ENCODE measurements around the gene CACNA1A. TPM values are rescaled to one million over a fixed set of nuclear protein-coding genes. Genes with fewer than 3 reads are reported as not detected.
A peak's percentile ranks its signal among the peaks of the same experiment; 100 is the strongest.

The CACNA1A gene
- total RNA-seq, 1 donor from 2014 or later, result 0.44 TPM

DNA sequence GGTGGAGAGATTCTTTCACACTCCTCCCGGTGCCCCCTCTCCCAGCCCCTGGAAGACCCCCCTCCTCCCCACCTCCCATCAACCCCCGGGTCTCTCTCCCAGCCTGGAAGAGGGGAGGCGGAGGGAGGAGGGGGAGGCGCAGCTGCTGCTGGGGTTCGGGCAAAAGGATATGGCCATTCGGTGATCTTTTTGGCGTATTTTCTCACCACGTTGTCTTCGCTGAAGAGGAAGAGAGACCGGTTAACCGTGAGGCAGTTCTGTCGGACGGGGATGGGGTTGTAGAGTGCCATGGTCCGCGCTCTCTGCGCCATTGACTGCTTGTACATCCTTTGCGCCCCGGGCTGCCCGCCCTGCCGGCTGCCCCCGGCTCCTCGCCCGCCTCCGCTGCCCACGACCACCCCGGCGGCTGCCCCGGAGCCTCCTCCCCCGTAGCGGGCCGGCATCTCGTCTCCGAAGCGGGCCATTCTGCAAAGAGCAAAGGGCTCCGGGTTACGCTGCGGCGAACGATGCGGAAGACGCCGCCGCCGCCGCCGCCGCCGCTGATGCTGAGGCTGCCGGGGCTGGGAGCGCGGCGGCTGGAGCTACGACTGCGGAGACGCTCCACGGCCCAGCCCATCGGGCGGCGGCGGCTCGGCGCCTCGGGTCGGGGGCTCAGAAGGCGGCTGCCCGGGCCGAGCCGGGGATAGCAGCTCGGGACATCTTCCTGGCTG lies 363 bp downstream of the CACNA1A start:
- DNase-seq, result no peak
- intact Hi-C loops (cut with micrococcal nuclease), result no loop called here
- TF ChIP-seq CTCF (IDR thresholded peaks at IDR 0.05; ENCODE audit: borderline replicate concordance), result no peak
- H3K9me3 ChIP-seq (replicated peaks), result no peaks in the 10 kb centered on the region
- H3K27me3 ChIP-seq (ENCODE audit: low read depth), result peaks cover 98% of the 10 kb centered on the region
- H3K36me3 ChIP-seq, result no peaks in the 10 kb centered on the region
- H3K4me3 ChIP-seq, result peak overlapping the region; percentile 60
- peaks cover 10% of the 10 kb centered on the region for H3K4me1 ChIP-seq
- no peak overlapping the region for H3K27ac ChIP-seq (replicated peaks)

- intact Hi-C loops (cut with micrococcal nuclease), result no loop called here
- peaks cover 96% of the 10 kb centered on the region for H3K27me3 ChIP-seq (ENCODE audit: low read depth)
Observed at GRCh38 chr19:13505164-13505695, 1.0 kb downstream of the CACNA1A start.

DNA sequence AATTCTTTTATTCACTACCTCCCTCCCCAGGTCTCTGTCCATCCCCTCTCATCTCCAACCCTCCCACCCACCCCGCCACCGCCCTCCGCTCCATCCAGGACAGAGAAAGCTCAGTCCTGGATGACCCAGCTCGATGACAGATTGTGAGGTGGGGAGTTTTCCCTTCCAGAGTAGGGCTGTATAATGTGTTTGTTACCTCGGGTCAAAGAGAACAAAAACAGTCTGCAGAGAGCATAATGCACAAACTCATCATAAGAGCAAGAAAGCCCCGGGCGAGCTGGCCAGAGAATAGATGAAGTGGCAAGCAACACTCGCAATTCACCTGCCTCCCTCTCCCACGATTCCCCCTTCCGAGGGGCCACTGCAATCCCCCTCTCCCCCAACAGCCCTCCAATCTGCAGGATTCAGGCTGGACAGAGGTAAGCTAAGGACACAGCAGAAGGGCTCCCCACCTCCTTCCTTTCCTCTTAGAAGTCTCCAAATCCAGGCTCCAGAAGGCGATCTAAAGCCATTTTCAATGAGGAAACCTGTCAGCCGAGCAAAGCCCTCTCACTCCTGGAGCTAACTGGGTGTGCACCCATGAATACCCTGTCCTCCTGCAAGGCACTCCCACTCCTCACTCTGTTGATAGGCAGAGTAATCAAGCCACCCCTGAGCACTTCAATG lies 2.6 kb downstream of the CACNA1A start:
- H3K36me3 ChIP-seq, result no peaks in the 10 kb centered on the region
- no peak overlapping the region for H3K27ac ChIP-seq (replicated peaks)
- TF ChIP-seq CTCF (IDR thresholded peaks at IDR 0.05; ENCODE audit: borderline replicate concordance), result no peak
- no peak overlapping the region for H3K4me3 ChIP-seq
- peaks cover 94% of the 10 kb centered on the region for H3K27me3 ChIP-seq (ENCODE audit: low read depth)
- no peak for DNase-seq
- intact Hi-C loops (cut with micrococcal nuclease), result no loop called here
- peaks cover 10% of the 10 kb centered on the region for H3K4me1 ChIP-seq
- H3K9me3 ChIP-seq (replicated peaks), result no peaks in the 10 kb centered on the region

More at GRCh38 chr19:13505164-13505695, 1.0 kb downstream of the CACNA1A start:
- no peaks in the 10 kb centered on the region for H3K9me3 ChIP-seq (replicated peaks)
- TF ChIP-seq CTCF (IDR thresholded peaks at IDR 0.05; ENCODE audit: borderline replicate concordance), result no peak
- no peak overlapping the region for H3K27ac ChIP-seq (replicated peaks)
- H3K4me3 ChIP-seq, result no peak overlapping the region
- no peaks in the 10 kb centered on the region for H3K36me3 ChIP-seq
- H3K4me1 ChIP-seq, result peaks cover 10% of the 10 kb centered on the region
- no peak for DNase-seq

- no peak for DNase-seq
- Histone ChIP-seq H3K27me3 (ENCODE audit: low read depth) (peaks cover 80% of the 10 kb centered on the region), H3K27ac (replicated peaks) (no peak overlapping the region), H3K9me3 (replicated peaks) (no peaks in the 10 kb centered on the region), H3K4me1 (peaks cover 10% of the 10 kb centered on the region), H3K36me3 (no peaks in the 10 kb centered on the region), H3K4me3 (no peak overlapping the region)
- intact Hi-C loops (cut with micrococcal nuclease), result no loop called here
- TF ChIP-seq CTCF (IDR thresholded peaks at IDR 0.05; ENCODE audit: borderline replicate concordance), result no peak
Observed at GRCh38 chr19:13502231-13502630, 4.0 kb downstream of the CACNA1A start.

- TF ChIP-seq CTCF (IDR thresholded peaks at IDR 0.05; ENCODE audit: borderline replicate concordance), result no peak
- no peaks in the 10 kb centered on the region for H3K9me3 ChIP-seq (replicated peaks)
- no peaks in the 10 kb centered on the region for H3K36me3 ChIP-seq
- intact Hi-C loops (cut with micrococcal nuclease), result no loop called here
- no peak for DNase-seq
- H3K27ac ChIP-seq (replicated peaks), result no peak overlapping the region
- H3K27me3 ChIP-seq (ENCODE audit: low read depth), result peaks cover 69% of the 10 kb centered on the region
- no peak overlapping the region for H3K4me3 ChIP-seq
- no peaks in the 10 kb centered on the region for H3K4me1 ChIP-seq
Observed at GRCh38 chr19:13499692-13500091, 6.6 kb downstream of the CACNA1A start.

Measured in left ventricle myocardium inferior (tissue), 1 donor.